ENCODE results near the gene YPEL4.

The YPEL4 gene

GRCh38 chr11:57651408-57651807, 1.7 kb upstream of the YPEL4 start:
- in situ Hi-C loops (cut with MboI; ENCODE audit: low sequenced_read_pairs): no loop called here

GRCh38 chr11:57650739-57651090, 1.0 kb upstream of the YPEL4 start:
- in situ Hi-C loops (cut with MboI; ENCODE audit: low sequenced_read_pairs): no loop called here

- in situ Hi-C loops (cut with MboI; ENCODE audit: low sequenced_read_pairs): no loop called here
Measured at GRCh38 chr11:57648801-57649735, 644 bp downstream of the YPEL4 start.

GRCh38 chr11:57647960-57648800, 1.5 kb downstream of the YPEL4 start:
- in situ Hi-C loops (cut with MboI; ENCODE audit: low sequenced_read_pairs): no loop called here

- in situ Hi-C loops (cut with MboI; ENCODE audit: low sequenced_read_pairs): no loop called here
Measured at GRCh38 chr11:57647372-57647771, 2.3 kb downstream of the YPEL4 start.

- in situ Hi-C loops (cut with MboI; ENCODE audit: low sequenced_read_pairs): no loop called here
Measured at GRCh38 chr11:57646799-57647303, 2.9 kb downstream of the YPEL4 start.

- in situ Hi-C loops (cut with MboI; ENCODE audit: low sequenced_read_pairs): no loop called here
Measured at GRCh38 chr11:57646194-57646798, 3.4 kb downstream of the YPEL4 start.

GRCh38 chr11:57645689-57646085, 4.0 kb downstream of the YPEL4 start:
- in situ Hi-C loops (cut with MboI; ENCODE audit: low sequenced_read_pairs): no loop called here

- in situ Hi-C loops (cut with MboI; ENCODE audit: low sequenced_read_pairs): no loop called here
Measured at GRCh38 chr11:57644748-57645688, 4.7 kb downstream of the YPEL4 start.

GRCh38 chr11:57643802-57644201, 5.9 kb downstream of the YPEL4 start:
- in situ Hi-C loops (cut with MboI; ENCODE audit: low sequenced_read_pairs): no loop called here

- in situ Hi-C loops (cut with MboI; ENCODE audit: low sequenced_read_pairs): no loop called here
Measured at GRCh38 chr11:57641011-57641807, 8.5 kb downstream of the YPEL4 start.

GRCh38 chr11:57640068-57640800, 9.5 kb downstream of the YPEL4 start:
- in situ Hi-C loops (cut with MboI; ENCODE audit: low sequenced_read_pairs): no loop called here

GRCh38 chr11:57639321-57640067, 10.2 kb downstream of the YPEL4 start:
- in situ Hi-C loops (cut with MboI; ENCODE audit: low sequenced_read_pairs): no loop called here

GRCh38 chr11:57638811-57639320, 10.8 kb downstream of the YPEL4 start:
- in situ Hi-C loops (cut with MboI; ENCODE audit: low sequenced_read_pairs): no loop called here

- in situ Hi-C loops (cut with MboI; ENCODE audit: low sequenced_read_pairs): no loop called here
Measured at GRCh38 chr11:57638005-57638781, 11.5 kb downstream of the YPEL4 start.

GRCh38 chr11:57637626-57638004, 12.1 kb downstream of the YPEL4 start:
- in situ Hi-C loops (cut with MboI; ENCODE audit: low sequenced_read_pairs): no loop called here

- in situ Hi-C loops (cut with MboI; ENCODE audit: low sequenced_read_pairs): no loop called here
Measured at GRCh38 chr11:57635246-57635645, 14.5 kb downstream of the YPEL4 start.
